Heart right ventricle (tissue), 16 donors: ENCODE data around the gene WRNIP1. TPM values are rescaled to one million over a fixed set of nuclear protein-coding genes. Genes with fewer than 3 reads are reported as not detected.
A peak's percentile ranks its signal among the peaks of the same experiment; 100 is the strongest.
"Not testable (repeated sequence)": the region's sequence is repeated elsewhere in the genome, so short reads cannot be mapped to it uniquely, and the experiment has no call there.

Source experiments
- ATAC-seq, 8 donors: fragments of 200-7000 bp; cut with Tn5 transposase; one replicate each; pipeline ENCODE4 v1.9.1; 2020; ENCODE audit warnings: mild to moderate bottlenecking in 8 of 8, moderate library complexity in 8 of 8, moderate number of reproducible peaks in 1 of 8
- DNase-seq, 2 donors: peaks; one replicate each; pipeline ENCODE4 v3.0.0-alpha.2; 2020
- H3K27ac ChIP-seq, 10 donors: fragments of 200-600 bp; sonication (generic) in 2 of 10; one replicate each; pipeline versions ENCODE4 v1.5.0 to v1.8.0; 2020 to 2022; ENCODE audit warnings: mild to moderate bottlenecking in 3 of 10
- H3K27me3 ChIP-seq, 7 donors: fragments of 200-600 bp; one replicate each; pipeline ENCODE4 v1.8.0; 2021 to 2022; ENCODE audit warnings: mild to moderate bottlenecking in 2 of 7
- H3K36me3 ChIP-seq, 9 donors: fragments of 200-600 bp; sonication (generic) in 1 of 9; one replicate each; pipeline versions ENCODE4 v1.5.0 to v1.8.0; 2020 to 2022; ENCODE audit warnings: mild to moderate bottlenecking in 2 of 9
- H3K4me1 ChIP-seq, 9 donors: fragments of 200-600 bp; sonication (generic) in 1 of 9; one replicate each; pipeline versions ENCODE4 v1.5.0 to v1.8.0; 2020 to 2022; ENCODE audit warnings: mild to moderate bottlenecking in 4 of 9
- H3K4me3 ChIP-seq, 10 donors: fragments of 200-600 bp; sonication (generic) in 2 of 10; one replicate each; pipeline versions ENCODE4 v1.5.0 to v1.8.0; 2020 to 2022; ENCODE audit warnings: mild to moderate bottlenecking in 7 of 10, moderate library complexity in 2 of 10
- H3K9me3 ChIP-seq, 11 donors: fragments of 200-600 bp in 10 of 11; sonication (generic) in 2 of 11; one replicate each; pipeline versions ENCODE4 v1.5.0 to v1.8.0; 2013 to 2022; ENCODE audit warnings: mild to moderate bottlenecking in 2 of 11, control low read depth in 1 of 11, moderate library complexity in 1 of 11
- WGBS, 2 donors: extraction: QIAGEN DNeasy Blood & Tissue Kit; methylation state at CpG; one replicate each; pipeline ENCODE4 v1.1.7; 2013; ENCODE audit warnings: inconsistent platforms in 1 of 2; 5-methylcytosine and 5-hydroxymethylcytosine counted together
- intact Hi-C, 10 donors: fragments of 100-400 bp; cut with DNase I; formaldehyde crosslinking; loops; one replicate each; pipeline versions ENCODE4 v1.11.1 to v1.14.2; 2022
- polyA plus RNA-seq, 2 donors: library from polyadenylated mRNA; stranded (reverse); fragments of 200-250 nt; gene quantifications; one replicate each; pipeline ENCODE4 v1.2.3, GENCODE V29; 2013
- total RNA-seq, 10 donors: library from RNA; stranded (reverse); fragmentation: NEBNext Ultra II Directional in 3 of 10; extraction: Animal tissue kit (Norgen Biotek cat#: 25700) in 3 of 10; gene quantifications; one replicate each; pipeline versions ENCODE4 v1.2.1 to v1.2.4, GENCODE V29; 2021 to 2023
- TF ChIP-seq, protein P1 (sequence below), 9 donors: fragments of 200-600 bp; sonication (generic) in 2 of 9; IDR thresholded peaks; one replicate each; pipeline versions ENCODE4 v1.5.0 to v1.8.0; 2021 to 2022; ENCODE audit warnings: antibody characterized with exemption in 9 of 9, mild to moderate bottlenecking in 5 of 9, moderate library complexity in 1 of 9
- donor health status: Arrhythmogenic right ventricular cardiomyopathy.
- donor health status: ischemic (EF 13 %, LVEDD 7.1; RV severe dilation, severe dysfunction).
- donor health status: healthy with polysubstance abuse.
- donor health status: DM: no; HTN: yes; CAD: no.
- donor health status: DM: no; HTN: no; CAD: no.
- donor health status: ischemic (EF 25% LVEDD 6.9; RV normal size, moderate dysfunction).
- donor health status: ischemic (EF 25% LVEDD 5.7; RV mildly dilated, moderate dysfunction).
- donor health status: healthy.
- donor health status: DM: yes; HTN: yes; CAD: no.
- donor health status: Ischemic cardiomyopathy.
- donor health status: ischemic (EF 35%, LVEDD 5.7; RV mildly dilated, moderate dysfunction).
- donor health status: nonischemic (EF 11% LVEDD 7.7; RV severe dilation, severe dysfunction).
- donor health status: DM: yes; HTN: yes; CAD: no.
- donor health status: PGD.
- donor health status: ischemic (EF 29% LVEDD 5.4; RV normal size, mild dysfunction).
- donor health status: nonischemic (EF 23%, LVEDD 6.1; RV moderate dilation, normal function).

Gene WRNIP1
- total and polyA plus RNA-seq, 12 donors = 29.7 to 44.9 (median 35.6) TPM

DNA sequence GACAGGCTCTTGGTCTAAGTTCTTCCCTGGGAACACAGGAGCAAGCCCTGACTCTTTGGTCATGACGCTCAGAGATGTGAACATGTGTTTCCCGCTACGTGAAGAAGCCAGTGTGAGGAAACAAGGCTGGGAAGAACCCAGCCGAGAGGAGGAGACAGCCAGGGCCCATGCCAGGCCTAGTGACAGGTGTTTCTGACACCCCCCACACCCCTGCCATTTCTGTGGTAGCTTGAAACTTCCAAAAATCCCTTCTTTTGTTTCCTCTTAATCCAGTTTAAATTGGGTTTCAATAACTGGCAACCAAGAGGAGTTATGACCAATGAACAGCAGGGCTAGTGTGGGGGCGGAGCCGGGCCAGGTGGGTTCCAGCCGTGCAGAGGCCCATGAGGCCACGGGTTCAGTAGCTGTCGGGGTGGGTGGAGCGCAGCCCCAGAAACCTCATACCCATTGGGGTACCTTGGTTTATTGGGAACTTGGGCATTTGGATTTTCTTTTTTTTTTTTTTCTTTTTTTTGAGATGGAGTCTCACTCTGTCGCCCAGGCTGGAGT lies 33.5 kb downstream of the WRNIP1 start:
- no peak overlapping the region for H3K27ac ChIP-seq
- peaks cover 5 to 46% (median 15%) of the 10 kb centered on the region in 9 donors for H3K4me1 ChIP-seq
- H3K4me3 ChIP-seq = no peak overlapping the region
- H3K27me3 ChIP-seq = no peaks in the 10 kb centered on the region
- H3K36me3 ChIP-seq = no peaks in the 10 kb centered on the region
- H3K9me3 ChIP-seq = no peaks in the 10 kb centered on the region
- ATAC-seq (no peak), DNase-seq (no peak)
- WGBS, 2 donors = 79 to 92% methylated on average over 11 of the region's 11 CpGs
- intact Hi-C loops = loop anchor here in 1 of 10 donors (10.0 kb wide), 1 partner anchor 126 kb away; no protein-coding TSS in a partner anchor
- TF ChIP-seq, protein P1, sequence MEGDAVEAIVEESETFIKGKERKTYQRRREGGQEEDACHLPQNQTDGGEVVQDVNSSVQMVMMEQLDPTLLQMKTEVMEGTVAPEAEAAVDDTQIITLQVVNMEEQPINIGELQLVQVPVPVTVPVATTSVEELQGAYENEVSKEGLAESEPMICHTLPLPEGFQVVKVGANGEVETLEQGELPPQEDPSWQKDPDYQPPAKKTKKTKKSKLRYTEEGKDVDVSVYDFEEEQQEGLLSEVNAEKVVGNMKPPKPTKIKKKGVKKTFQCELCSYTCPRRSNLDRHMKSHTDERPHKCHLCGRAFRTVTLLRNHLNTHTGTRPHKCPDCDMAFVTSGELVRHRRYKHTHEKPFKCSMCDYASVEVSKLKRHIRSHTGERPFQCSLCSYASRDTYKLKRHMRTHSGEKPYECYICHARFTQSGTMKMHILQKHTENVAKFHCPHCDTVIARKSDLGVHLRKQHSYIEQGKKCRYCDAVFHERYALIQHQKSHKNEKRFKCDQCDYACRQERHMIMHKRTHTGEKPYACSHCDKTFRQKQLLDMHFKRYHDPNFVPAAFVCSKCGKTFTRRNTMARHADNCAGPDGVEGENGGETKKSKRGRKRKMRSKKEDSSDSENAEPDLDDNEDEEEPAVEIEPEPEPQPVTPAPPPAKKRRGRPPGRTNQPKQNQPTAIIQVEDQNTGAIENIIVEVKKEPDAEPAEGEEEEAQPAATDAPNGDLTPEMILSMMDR (IDR thresholded peaks at IDR 0.05) = no peak

DNA sequence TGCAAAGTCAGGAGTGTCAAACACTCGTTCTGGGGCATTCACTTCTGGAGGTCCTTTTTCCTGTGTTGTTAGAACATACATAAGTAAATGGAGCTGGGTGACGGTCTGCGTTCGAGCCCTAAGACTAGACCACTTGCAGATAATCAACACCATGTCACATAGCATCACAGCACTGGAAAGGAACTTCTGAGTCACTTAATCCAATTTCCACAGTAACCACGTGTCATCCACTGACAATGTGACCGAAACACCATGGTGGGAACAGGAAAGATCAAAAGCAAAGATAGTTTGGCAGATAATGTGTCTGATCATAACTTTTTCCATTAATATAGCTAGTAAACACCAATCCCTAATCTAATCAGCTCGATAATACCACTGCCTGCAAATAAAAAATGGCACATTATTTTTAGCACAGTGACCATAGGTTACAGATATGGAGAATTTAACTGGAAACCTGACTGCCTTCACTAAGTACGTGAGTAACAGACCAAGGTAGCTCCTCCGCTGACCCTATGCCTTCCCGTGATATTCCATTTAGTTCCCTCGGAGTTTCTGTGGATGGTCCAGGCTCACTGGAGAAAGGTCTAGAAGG lies 34.8 kb downstream of the WRNIP1 start:
- intact Hi-C loops = loop anchor here in 1 of 10 donors (10.0 kb wide), 1 partner anchor 125 kb away; no protein-coding TSS in a partner anchor
- no peak for DNase-seq
- Histone ChIP-seq H3K27me3 (no peaks in the 10 kb centered on the region), H3K4me3 (no peak overlapping the region), H3K4me1 (peaks cover 3 to 43% (median 17%) of the 10 kb centered on the region in 9 donors), H3K9me3 (no peaks in the 10 kb centered on the region), H3K27ac (peak overlapping the region in 3 of 10 donors; percentile 2 to 21 (median 15)), H3K36me3 (no peaks in the 10 kb centered on the region)
- 53 to 56% methylated on average over 11 of the region's 11 CpGs for WGBS, 2 donors
- ATAC-seq = peak in 5 of 8 donors; percentile 36 to 73 (median 58)
- TF ChIP-seq, protein P1 (IDR thresholded peaks at IDR 0.05) = no peak

DNA sequence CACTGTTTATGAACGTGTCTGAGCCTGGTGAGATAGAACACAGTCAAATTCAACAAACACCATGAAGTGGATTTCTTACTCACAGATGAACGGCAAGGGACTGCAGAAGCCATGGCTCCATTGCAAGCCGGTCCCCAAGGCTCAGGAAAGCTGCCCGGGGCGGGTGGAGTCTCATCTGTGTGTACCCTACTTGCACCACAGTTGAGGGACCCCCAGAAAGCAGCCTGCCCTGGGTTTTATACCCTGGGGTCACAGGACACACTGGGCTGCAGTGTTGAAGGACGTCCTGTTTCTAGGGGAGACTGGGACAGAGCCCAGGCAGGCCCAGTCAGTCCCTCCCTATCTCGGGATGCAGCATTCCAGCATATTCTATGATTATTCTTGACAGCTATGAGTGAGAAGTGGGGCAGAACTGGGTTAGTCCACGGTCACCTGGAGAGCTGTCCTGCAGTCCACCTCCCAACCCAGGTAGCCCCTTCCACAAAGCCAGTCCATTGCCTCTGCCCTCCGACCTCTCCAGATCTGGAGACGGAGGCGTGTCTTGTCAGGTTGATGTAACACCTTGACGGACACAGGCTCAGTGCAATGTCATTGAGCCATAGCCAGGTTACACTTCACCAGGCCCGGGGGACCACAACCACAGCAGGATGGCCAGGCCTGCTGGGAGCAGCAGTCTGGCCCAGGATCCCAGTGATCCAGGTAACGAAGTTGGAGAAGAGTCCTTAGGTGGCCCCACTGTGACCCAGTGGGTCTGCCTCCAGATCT lies 35.5 kb downstream of the WRNIP1 start:
- WGBS, 2 donors = 85 to 87% methylated on average over 14 of the region's 14 CpGs
- intact Hi-C loops = no loop called here
- Histone ChIP-seq H3K4me3 (no peak overlapping the region), H3K4me1 (peaks cover 3 to 37% (median 17%) of the 10 kb centered on the region in 9 donors), H3K9me3 (no peaks in the 10 kb centered on the region), H3K27ac (peak overlapping the region in 3 of 10 donors; percentile 2 to 21 (median 15)), H3K27me3 (no peaks in the 10 kb centered on the region), H3K36me3 (no peaks in the 10 kb centered on the region)
- ATAC-seq (peak in 1 of 8 donors; percentile 14), DNase-seq (no peak)
- TF ChIP-seq, protein P1 (IDR thresholded peaks at IDR 0.05) = no peak

DNA sequence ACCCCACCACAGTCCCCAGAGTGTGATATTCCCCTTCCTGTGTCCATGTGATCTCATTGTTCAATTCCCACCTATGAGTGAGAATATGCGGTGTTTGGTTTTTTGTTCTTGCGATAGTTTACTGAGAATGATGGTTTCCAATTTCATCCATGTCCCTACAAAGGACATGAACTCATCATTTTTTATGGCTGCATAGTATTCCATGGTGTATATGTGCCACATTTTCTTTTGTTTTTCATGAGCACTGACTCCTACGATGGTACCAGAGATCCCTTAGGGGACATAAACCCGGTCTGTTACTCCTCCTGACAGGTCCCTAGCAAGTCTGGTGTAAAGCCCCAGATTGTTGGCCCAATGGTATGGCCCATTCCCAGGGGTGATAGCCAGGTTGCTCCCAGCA lies 36.5 kb downstream of the WRNIP1 start:
- H3K27me3 ChIP-seq, H3K36me3 ChIP-seq, DNase-seq, H3K27ac ChIP-seq, H3K4me3 ChIP-seq, H3K9me3 ChIP-seq, intact Hi-C loops, ATAC-seq: not testable (repeated sequence)
- 79 to 97% methylated on average over 2 of the region's 4 CpGs for WGBS, 2 donors
- H3K4me1 ChIP-seq = peaks cover 3 to 39% (median 19%) of the 10 kb centered on the region in 9 donors
